ENCODE data around the gene AHCYL2. TPM values are rescaled to one million over a fixed set of nuclear protein-coding genes. Genes with fewer than 3 reads are reported as not detected.
"Not testable (repeated sequence)": the region's sequence is repeated elsewhere in the genome, so short reads cannot be mapped to it uniquely, and the experiment has no call there.

The AHCYL2 gene
- total and polyA plus RNA-seq, 5 donors from 2014 or later = 6.2 to 18.5 (median 8.3) TPM

DNA sequence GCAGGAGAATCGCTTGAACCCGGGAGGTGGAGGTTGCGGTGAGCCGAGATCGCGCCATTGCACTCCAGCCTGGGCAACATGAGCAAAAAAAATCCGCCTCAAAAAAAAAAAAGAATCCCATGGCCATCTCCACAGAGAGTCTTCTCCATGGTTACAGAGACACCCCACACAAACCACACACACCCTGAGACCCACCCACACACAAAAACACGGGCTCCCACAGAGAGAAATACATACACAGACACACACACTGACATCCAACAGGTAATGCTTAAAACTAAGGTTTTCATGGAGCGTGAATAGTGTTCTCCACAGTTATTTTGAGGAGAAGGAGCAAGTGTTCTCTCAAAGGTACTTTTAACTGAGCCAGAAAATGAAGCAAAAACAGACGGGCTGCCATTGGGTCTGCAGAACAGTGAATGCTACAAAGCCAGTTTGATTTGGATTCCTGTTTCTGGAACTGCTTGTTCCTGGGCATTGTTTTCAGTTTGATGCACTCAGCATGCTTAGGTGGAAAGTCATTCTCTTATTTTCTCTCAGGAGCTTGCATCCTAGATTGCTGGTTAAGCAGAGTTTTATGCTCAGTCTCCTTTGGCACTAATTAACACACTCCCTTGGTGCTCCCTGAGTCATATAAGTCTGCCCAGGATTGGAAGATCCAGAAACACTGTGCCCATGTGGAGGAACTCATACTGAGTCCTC, 15.4 kb downstream of the AHCYL2 start:
- Histone ChIP-seq H3K27me3 (ENCODE audit: control insufficient read depth, insufficient read depth, low read length) (no peaks in the 10 kb centered on the region), H3K27ac (ENCODE audit: insufficient read depth, low read length, poor library complexity, severe bottlenecking) (no peak overlapping the region), H3K9me3 (ENCODE audit: control insufficient read depth in 2 of 2, low read length in 2 of 2) (no peaks in the 10 kb centered on the region), H3K36me3 (ENCODE audit: control insufficient read depth, insufficient read depth, low read length) (no peaks in the 10 kb centered on the region), H3K4me1 (ENCODE audit: control insufficient read depth, insufficient read depth, low read length, poor library complexity, severe bottlenecking) (no peaks in the 10 kb centered on the region), H3K4me3 (ENCODE audit: low read depth, low read length) (no peak overlapping the region)
- no peak for DNase-seq
- Mint-ChIP-seq H3K9me3 (peaks cover 0 to 2% (median 0%) of the 10 kb centered on the region in 7 donors), H3K4me3 (no peak overlapping the region), H3K36me3 (peaks cover 19% of the 10 kb centered on the region), H3K27me3 (no peaks in the 10 kb centered on the region), H3K27ac (peak overlapping the region in 1 of 3 donors; percentile 6), H3K4me1 (peaks cover 4 to 11% (median 8%) of the 10 kb centered on the region in 4 donors)
- no peak for ATAC-seq (ENCODE audit: low read depth in 2 of 2)

DNA sequence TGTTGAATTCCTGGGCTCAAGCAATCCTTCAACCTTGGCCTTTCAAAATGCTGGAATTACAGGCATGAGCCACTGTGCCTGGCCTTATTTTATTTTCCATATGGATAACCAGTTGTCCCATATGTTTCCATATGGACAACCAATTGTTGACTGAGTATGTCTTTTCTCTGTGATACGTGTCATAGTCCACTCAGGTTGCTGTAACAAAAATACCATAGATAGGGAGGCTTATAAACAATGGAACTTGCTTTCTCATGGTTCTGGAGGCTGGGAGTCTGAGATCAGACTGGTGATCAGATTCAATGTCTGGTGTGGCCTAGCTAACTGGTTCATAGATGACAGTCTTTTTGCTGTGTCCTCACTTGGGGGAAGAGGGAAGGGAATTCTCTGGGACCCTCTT, 19.4 kb downstream of the AHCYL2 start:
- Histone ChIP-seq H3K27me3 (ENCODE audit: control insufficient read depth, insufficient read depth, low read length) (no peaks in the 10 kb centered on the region), H3K36me3 (ENCODE audit: control insufficient read depth, insufficient read depth, low read length) (no peaks in the 10 kb centered on the region), H3K4me1 (ENCODE audit: control insufficient read depth, insufficient read depth, low read length, poor library complexity, severe bottlenecking) (no peaks in the 10 kb centered on the region), H3K4me3 (ENCODE audit: low read depth, low read length) (no peak overlapping the region), H3K27ac (ENCODE audit: insufficient read depth, low read length, poor library complexity, severe bottlenecking) (no peak overlapping the region), H3K9me3 (ENCODE audit: control insufficient read depth in 2 of 2, low read length in 2 of 2) (no peaks in the 10 kb centered on the region)
- Mint-ChIP-seq H3K9me3 (peaks cover 0 to 2% (median 0%) of the 10 kb centered on the region in 7 donors), H3K4me3 (no peak overlapping the region), H3K27me3 (no peaks in the 10 kb centered on the region), H3K4me1 (peaks cover 6 to 18% (median 7%) of the 10 kb centered on the region in 4 donors), H3K27ac (no peak overlapping the region), H3K36me3 (peaks cover 21% of the 10 kb centered on the region)
- DNase-seq (no peak), ATAC-seq (ENCODE audit: low read depth in 2 of 2) (no peak)

GRCh38 chr7:129245533-129245932, 20.7 kb downstream of the AHCYL2 start:
- DNase-seq (no peak), ATAC-seq (ENCODE audit: low read depth in 2 of 2) (no peak)
- H3K4me1 Mint-ChIP-seq = peaks cover 5 to 22% (median 7%) of the 10 kb centered on the region in 4 donors
- H3K4me3 Mint-ChIP-seq = peak overlapping the region in 1 of 4 donors; percentile 1
- Histone ChIP-seq H3K4me1 (ENCODE audit: control insufficient read depth, insufficient read depth, low read length, poor library complexity, severe bottlenecking) (no peaks in the 10 kb centered on the region), H3K9me3 (ENCODE audit: control insufficient read depth in 2 of 2, low read length in 2 of 2) (no peaks in the 10 kb centered on the region), H3K27me3 (ENCODE audit: control insufficient read depth, insufficient read depth, low read length) (no peaks in the 10 kb centered on the region), H3K4me3 (ENCODE audit: low read depth, low read length) (no peak overlapping the region), H3K27ac (ENCODE audit: insufficient read depth, low read length, poor library complexity, severe bottlenecking) (no peak overlapping the region), H3K36me3 (ENCODE audit: control insufficient read depth, insufficient read depth, low read length) (no peaks in the 10 kb centered on the region)
- H3K36me3 Mint-ChIP-seq = peaks cover 17% of the 10 kb centered on the region
- no peaks in the 10 kb centered on the region for H3K27me3 Mint-ChIP-seq
- H3K9me3 Mint-ChIP-seq = peaks cover 0 to 2% (median 0%) of the 10 kb centered on the region in 7 donors
- no peak overlapping the region for H3K27ac Mint-ChIP-seq

DNA sequence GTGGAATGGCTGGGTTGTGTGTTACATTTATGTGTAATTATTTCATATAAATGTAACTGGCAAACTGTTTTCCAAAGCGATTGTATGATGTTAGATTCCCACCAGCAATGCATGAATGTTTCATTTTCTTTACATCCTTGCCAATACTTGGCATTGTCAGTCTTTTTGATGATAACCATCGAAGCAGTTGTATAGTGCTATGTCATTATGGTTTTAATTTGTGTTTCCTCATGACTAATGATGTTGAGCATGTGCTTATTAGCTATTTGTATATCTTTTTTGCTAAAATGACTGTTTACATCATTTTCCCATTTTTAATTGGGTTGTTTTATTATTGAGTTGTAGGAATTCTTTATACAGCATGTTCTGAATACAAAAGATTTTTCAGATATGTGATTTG, 22.3 kb downstream of the AHCYL2 start:
- peaks cover 5 to 26% (median 15%) of the 10 kb centered on the region in 4 donors for H3K4me1 Mint-ChIP-seq
- ATAC-seq (ENCODE audit: low read depth in 2 of 2) = no peak

GRCh38 chr7:129252128-129252527, 27.3 kb downstream of the AHCYL2 start:
- Mint-ChIP-seq H3K27ac (peak overlapping the region in 1 of 3 donors; percentile 18), H3K36me3 (no peaks in the 10 kb centered on the region), H3K4me3 (no peak overlapping the region), H3K27me3 (no peaks in the 10 kb centered on the region), H3K4me1 (peaks cover 4 to 25% (median 14%) of the 10 kb centered on the region in 4 donors), H3K9me3 (no peaks in the 10 kb centered on the region)
- no peaks in the 10 kb centered on the region for H3K27me3 ChIP-seq (ENCODE audit: control insufficient read depth, insufficient read depth, low read length)
- no peak for DNase-seq
- H3K4me3 ChIP-seq (ENCODE audit: low read depth, low read length) = no peak overlapping the region
- H3K36me3 ChIP-seq (ENCODE audit: control insufficient read depth, insufficient read depth, low read length) = no peaks in the 10 kb centered on the region
- no peak overlapping the region for H3K27ac ChIP-seq (ENCODE audit: insufficient read depth, low read length, poor library complexity, severe bottlenecking)
- H3K9me3 ChIP-seq (ENCODE audit: control insufficient read depth in 2 of 2, low read length in 2 of 2) = no peaks in the 10 kb centered on the region
- ATAC-seq (ENCODE audit: low read depth in 2 of 2) = no peak
- no peaks in the 10 kb centered on the region for H3K4me1 ChIP-seq (ENCODE audit: control insufficient read depth, insufficient read depth, low read length, poor library complexity, severe bottlenecking)

More for the DNA sequence above, 22.3 kb downstream of the AHCYL2 start:
- H3K9me3 ChIP-seq (ENCODE audit: control insufficient read depth in 2 of 2, low read length in 2 of 2) = no peaks in the 10 kb centered on the region
- H3K36me3 ChIP-seq (ENCODE audit: control insufficient read depth, insufficient read depth, low read length) = no peaks in the 10 kb centered on the region
- H3K27ac Mint-ChIP-seq = no peak overlapping the region
- no peak overlapping the region for H3K4me3 Mint-ChIP-seq
- no peaks in the 10 kb centered on the region for H3K27me3 Mint-ChIP-seq
- H3K4me3 ChIP-seq (ENCODE audit: low read depth, low read length) = no peak overlapping the region
- peaks cover 17% of the 10 kb centered on the region for H3K36me3 Mint-ChIP-seq
- DNase-seq = no peak
- H3K9me3 Mint-ChIP-seq = peaks cover 0 to 2% (median 0%) of the 10 kb centered on the region in 7 donors
- H3K4me1 ChIP-seq (ENCODE audit: control insufficient read depth, insufficient read depth, low read length, poor library complexity, severe bottlenecking) = no peaks in the 10 kb centered on the region
- H3K27ac ChIP-seq (ENCODE audit: insufficient read depth, low read length, poor library complexity, severe bottlenecking) = no peak overlapping the region
- H3K27me3 ChIP-seq (ENCODE audit: control insufficient read depth, insufficient read depth, low read length) = no peaks in the 10 kb centered on the region

GRCh38 chr7:129252603-129253002, 27.8 kb downstream of the AHCYL2 start:
- not testable (repeated sequence) for H3K27me3 Mint-ChIP-seq; DNase-seq; H3K36me3 ChIP-seq (ENCODE audit: control insufficient read depth, insufficient read depth, low read length); H3K4me1 ChIP-seq (ENCODE audit: control insufficient read depth, insufficient read depth, low read length, poor library complexity, severe bottlenecking); H3K27me3 ChIP-seq (ENCODE audit: control insufficient read depth, insufficient read depth, low read length); H3K36me3 Mint-ChIP-seq; H3K4me3 ChIP-seq (ENCODE audit: low read depth, low read length); H3K9me3 ChIP-seq (ENCODE audit: control insufficient read depth in 2 of 2, low read length in 2 of 2); ATAC-seq (ENCODE audit: low read depth in 2 of 2); H3K27ac ChIP-seq (ENCODE audit: insufficient read depth, low read length, poor library complexity, severe bottlenecking); H3K9me3 Mint-ChIP-seq
- Mint-ChIP-seq H3K4me3 (peak overlapping the region in 1 of 4 donors; percentile 61), H3K4me1 (peaks cover 4 to 24% (median 14%) of the 10 kb centered on the region in 4 donors), H3K27ac (peak overlapping the region in 1 of 3 donors; percentile 18)

- no peaks in the 10 kb centered on the region for H3K36me3 ChIP-seq (ENCODE audit: control insufficient read depth, insufficient read depth, low read length)
- H3K27me3 ChIP-seq (ENCODE audit: control insufficient read depth, insufficient read depth, low read length) = no peaks in the 10 kb centered on the region
- no peak overlapping the region for H3K4me3 ChIP-seq (ENCODE audit: low read depth, low read length)
- H3K9me3 ChIP-seq (ENCODE audit: control insufficient read depth in 2 of 2, low read length in 2 of 2) = no peaks in the 10 kb centered on the region
- DNase-seq (no peak), ATAC-seq (ENCODE audit: low read depth in 2 of 2) (no peak)
- Mint-ChIP-seq H3K36me3 (no peaks in the 10 kb centered on the region), H3K27me3 (no peaks in the 10 kb centered on the region), H3K4me3 (no peak overlapping the region), H3K4me1 (peaks cover 22 to 32% (median 26%) of the 10 kb centered on the region in 4 donors), H3K27ac (no peak overlapping the region), H3K9me3 (no peaks in the 10 kb centered on the region)
- no peak overlapping the region for H3K27ac ChIP-seq (ENCODE audit: insufficient read depth, low read length, poor library complexity, severe bottlenecking)
- H3K4me1 ChIP-seq (ENCODE audit: control insufficient read depth, insufficient read depth, low read length, poor library complexity, severe bottlenecking) = peaks cover 6% of the 10 kb centered on the region
Measured at GRCh38 chr7:129255800-129256199, 31.0 kb downstream of the AHCYL2 start.

DNA sequence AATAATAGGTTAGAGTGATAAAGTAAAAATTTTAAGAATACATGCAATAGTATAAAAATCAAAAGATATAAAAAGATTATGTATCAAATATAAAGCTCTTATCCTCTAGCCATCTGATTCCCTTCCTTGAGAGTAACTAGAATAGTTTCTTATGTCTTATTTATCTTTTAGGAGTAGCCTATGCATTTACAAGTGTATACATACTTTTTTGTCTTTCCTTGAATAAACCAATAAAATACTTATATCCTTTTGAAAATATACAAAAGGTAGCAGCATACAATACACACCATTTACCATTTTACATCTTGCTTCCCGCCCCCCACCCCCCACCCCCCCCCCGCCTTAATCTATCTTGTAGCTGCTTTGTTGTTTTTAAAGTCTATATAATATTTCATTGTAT, 31.4 kb downstream of the AHCYL2 start:
- Mint-ChIP-seq H3K27me3 (no peaks in the 10 kb centered on the region), H3K4me1 (peaks cover 19 to 29% (median 25%) of the 10 kb centered on the region in 4 donors)

More for the DNA sequence above, 31.4 kb downstream of the AHCYL2 start:
- Histone ChIP-seq H3K4me3 (ENCODE audit: low read depth, low read length) (no peak overlapping the region), H3K4me1 (ENCODE audit: control insufficient read depth, insufficient read depth, low read length, poor library complexity, severe bottlenecking) (peaks cover 6% of the 10 kb centered on the region), H3K27ac (ENCODE audit: insufficient read depth, low read length, poor library complexity, severe bottlenecking) (no peak overlapping the region), H3K27me3 (ENCODE audit: control insufficient read depth, insufficient read depth, low read length) (no peaks in the 10 kb centered on the region), H3K36me3 (ENCODE audit: control insufficient read depth, insufficient read depth, low read length) (no peaks in the 10 kb centered on the region), H3K9me3 (ENCODE audit: control insufficient read depth in 2 of 2, low read length in 2 of 2) (no peaks in the 10 kb centered on the region)
- no peaks in the 10 kb centered on the region for H3K9me3 Mint-ChIP-seq
- ATAC-seq (ENCODE audit: low read depth in 2 of 2) (no peak), DNase-seq (no peak)
- H3K36me3 Mint-ChIP-seq = no peaks in the 10 kb centered on the region
- H3K4me3 Mint-ChIP-seq = no peak overlapping the region
- no peak overlapping the region for H3K27ac Mint-ChIP-seq

Data from CD4-positive, CD25-positive, alpha-beta regulatory T cell (primary cell).